Measurements from ENCODE around the gene PCDHB4. TPM values are rescaled to one million over a fixed set of nuclear protein-coding genes. Genes with fewer than 3 reads are reported as not detected.
A peak's percentile ranks its signal among the peaks of the same experiment; 100 is the strongest.
"Not testable (repeated sequence)": the region's sequence is repeated elsewhere in the genome, so short reads cannot be mapped to it uniquely, and the experiment has no call there.

PCDHB4 gene
- total and polyA plus RNA-seq, 5 donors from 2014 or later = not detected

- Mint-ChIP-seq H3K27me3 (peaks cover 30% of the 10 kb centered on the region), H3K9me3 (peaks cover 4 to 29% (median 13%) of the 10 kb centered on the region in 7 donors)
- H3K4me3 ChIP-seq (ENCODE audit: low read depth, low read length); H3K36me3 ChIP-seq (ENCODE audit: control insufficient read depth, insufficient read depth, low read length); H3K4me1 Mint-ChIP-seq; H3K4me3 Mint-ChIP-seq; H3K27ac Mint-ChIP-seq; H3K36me3 Mint-ChIP-seq; H3K27me3 ChIP-seq (ENCODE audit: control insufficient read depth, insufficient read depth, low read length); ATAC-seq (ENCODE audit: low read depth in 2 of 2); H3K4me1 ChIP-seq (ENCODE audit: control insufficient read depth, insufficient read depth, low read length, poor library complexity, severe bottlenecking); DNase-seq; H3K27ac ChIP-seq (ENCODE audit: insufficient read depth, low read length, poor library complexity, severe bottlenecking): not testable (repeated sequence)
- peaks cover 11 to 20% of the 10 kb centered on the region in 2 experiments for H3K9me3 ChIP-seq (ENCODE audit: control insufficient read depth in 2 of 2, low read length in 2 of 2)
Measured at GRCh38 chr5:141096586-141096985, 25.0 kb upstream of the PCDHB4 start.

- DNase-seq (peak in 1 of 3 donors; percentile 26), ATAC-seq (ENCODE audit: low read depth in 2 of 2) (no peak)
- Mint-ChIP-seq H3K27me3 (peaks cover 10% of the 10 kb centered on the region), H3K36me3 (no peaks in the 10 kb centered on the region), H3K9me3 (peaks cover 0 to 17% (median 12%) of the 10 kb centered on the region in 7 donors), H3K27ac (no peak within 1 kb of the TSS), H3K4me1 (no peaks in the 10 kb centered on the region), H3K4me3 (no peak within 1 kb of the TSS)
- Histone ChIP-seq H3K27ac (ENCODE audit: insufficient read depth, low read length, poor library complexity, severe bottlenecking) (no peak within 1 kb of the TSS), H3K4me1 (ENCODE audit: control insufficient read depth, insufficient read depth, low read length, poor library complexity, severe bottlenecking) (no peaks in the 10 kb centered on the region), H3K4me3 (ENCODE audit: low read depth, low read length) (no peak within 1 kb of the TSS), H3K9me3 (ENCODE audit: control insufficient read depth in 2 of 2, low read length in 2 of 2) (peaks cover 3 to 11% of the 10 kb centered on the region in 2 experiments), H3K27me3 (ENCODE audit: control insufficient read depth, insufficient read depth, low read length) (no peaks in the 10 kb centered on the region), H3K36me3 (ENCODE audit: control insufficient read depth, insufficient read depth, low read length) (no peaks in the 10 kb centered on the region)
Measured at GRCh38 chr5:141100243-141100805, 21.3 kb upstream of the PCDHB4 start, which contains the start of gene PCDHB3. Gene PCDHB3 (plus strand): TSS chr5:141100473. CDS start chr5:141100650, 177 bp downstream.

GRCh38 chr5:141101059-141101458 lies 20.6 kb upstream of the PCDHB4 start:
- peaks cover 10% of the 10 kb centered on the region for H3K27me3 Mint-ChIP-seq
- no peak for ATAC-seq (ENCODE audit: low read depth in 2 of 2)
- H3K9me3 ChIP-seq (ENCODE audit: control insufficient read depth in 2 of 2, low read length in 2 of 2) = peaks cover 3 to 9% of the 10 kb centered on the region in 2 experiments

GRCh38 chr5:141102070-141102469 lies 19.5 kb upstream of the PCDHB4 start:
- not testable (repeated sequence) for H3K27ac ChIP-seq (ENCODE audit: insufficient read depth, low read length, poor library complexity, severe bottlenecking); H3K4me3 ChIP-seq (ENCODE audit: low read depth, low read length); DNase-seq; H3K9me3 ChIP-seq (ENCODE audit: control insufficient read depth in 2 of 2, low read length in 2 of 2); H3K27ac Mint-ChIP-seq; H3K4me3 Mint-ChIP-seq; H3K36me3 ChIP-seq (ENCODE audit: control insufficient read depth, insufficient read depth, low read length); H3K27me3 ChIP-seq (ENCODE audit: control insufficient read depth, insufficient read depth, low read length); H3K4me1 Mint-ChIP-seq; H3K36me3 Mint-ChIP-seq; H3K4me1 ChIP-seq (ENCODE audit: control insufficient read depth, insufficient read depth, low read length, poor library complexity, severe bottlenecking); ATAC-seq (ENCODE audit: low read depth in 2 of 2)
- Mint-ChIP-seq H3K9me3 (peaks cover 0 to 19% (median 12%) of the 10 kb centered on the region in 7 donors), H3K27me3 (peaks cover 10% of the 10 kb centered on the region)

More at GRCh38 chr5:141101059-141101458, 20.6 kb upstream of the PCDHB4 start:
- Histone ChIP-seq H3K4me3 (ENCODE audit: low read depth, low read length) (no peak overlapping the region), H3K4me1 (ENCODE audit: control insufficient read depth, insufficient read depth, low read length, poor library complexity, severe bottlenecking) (no peaks in the 10 kb centered on the region), H3K27me3 (ENCODE audit: control insufficient read depth, insufficient read depth, low read length) (no peaks in the 10 kb centered on the region), H3K27ac (ENCODE audit: insufficient read depth, low read length, poor library complexity, severe bottlenecking) (no peak overlapping the region), H3K36me3 (ENCODE audit: control insufficient read depth, insufficient read depth, low read length) (no peaks in the 10 kb centered on the region)
- Mint-ChIP-seq H3K4me1 (no peaks in the 10 kb centered on the region), H3K4me3 (no peak overlapping the region), H3K9me3 (peaks cover 0 to 16% (median 12%) of the 10 kb centered on the region in 7 donors), H3K36me3 (no peaks in the 10 kb centered on the region), H3K27ac (no peak overlapping the region)
- no peak for DNase-seq

- not testable (repeated sequence) for H3K27ac ChIP-seq (ENCODE audit: insufficient read depth, low read length, poor library complexity, severe bottlenecking); H3K4me1 ChIP-seq (ENCODE audit: control insufficient read depth, insufficient read depth, low read length, poor library complexity, severe bottlenecking); H3K4me3 ChIP-seq (ENCODE audit: low read depth, low read length); H3K27me3 ChIP-seq (ENCODE audit: control insufficient read depth, insufficient read depth, low read length); H3K27ac Mint-ChIP-seq; H3K9me3 ChIP-seq (ENCODE audit: control insufficient read depth in 2 of 2, low read length in 2 of 2); DNase-seq; H3K36me3 ChIP-seq (ENCODE audit: control insufficient read depth, insufficient read depth, low read length); H3K4me3 Mint-ChIP-seq; H3K4me1 Mint-ChIP-seq; H3K36me3 Mint-ChIP-seq; ATAC-seq (ENCODE audit: low read depth in 2 of 2)
- H3K9me3 Mint-ChIP-seq = peaks cover 0 to 21% (median 12%) of the 10 kb centered on the region in 7 donors
- H3K27me3 Mint-ChIP-seq = peaks cover 10% of the 10 kb centered on the region
Measured at GRCh38 chr5:141102471-141102870, 19.1 kb upstream of the PCDHB4 start.

- no peak overlapping the region for H3K4me3 ChIP-seq (ENCODE audit: low read depth, low read length)
- H3K27me3 Mint-ChIP-seq = no peaks in the 10 kb centered on the region
Measured at GRCh38 chr5:141105350-141105749, 16.3 kb upstream of the PCDHB4 start.

GRCh38 chr5:141119250-141119649 lies 2.4 kb upstream of the PCDHB4 start:
- Histone ChIP-seq H3K4me3 (ENCODE audit: low read depth, low read length) (no peak overlapping the region), H3K4me1 (ENCODE audit: control insufficient read depth, insufficient read depth, low read length, poor library complexity, severe bottlenecking) (no peaks in the 10 kb centered on the region), H3K27ac (ENCODE audit: insufficient read depth, low read length, poor library complexity, severe bottlenecking) (no peak overlapping the region), H3K36me3 (ENCODE audit: control insufficient read depth, insufficient read depth, low read length) (no peaks in the 10 kb centered on the region), H3K9me3 (ENCODE audit: control insufficient read depth in 2 of 2, low read length in 2 of 2) (peaks cover 7 to 12% of the 10 kb centered on the region in 2 experiments), H3K27me3 (ENCODE audit: control insufficient read depth, insufficient read depth, low read length) (no peaks in the 10 kb centered on the region)
- no peak overlapping the region for H3K4me3 Mint-ChIP-seq
- peaks cover 0 to 2% (median 0%) of the 10 kb centered on the region in 4 donors for H3K4me1 Mint-ChIP-seq
- H3K27me3 Mint-ChIP-seq = no peaks in the 10 kb centered on the region
- H3K27ac Mint-ChIP-seq = no peak overlapping the region
- H3K9me3 Mint-ChIP-seq = peaks cover 0 to 36% (median 10%) of the 10 kb centered on the region in 7 donors
- ATAC-seq (ENCODE audit: low read depth in 2 of 2) (no peak), DNase-seq (no peak)
- no peaks in the 10 kb centered on the region for H3K36me3 Mint-ChIP-seq

More at GRCh38 chr5:141105350-141105749, 16.3 kb upstream of the PCDHB4 start:
- H3K27ac ChIP-seq (ENCODE audit: insufficient read depth, low read length, poor library complexity, severe bottlenecking) = no peak overlapping the region
- H3K27me3 ChIP-seq (ENCODE audit: control insufficient read depth, insufficient read depth, low read length) = no peaks in the 10 kb centered on the region
- ATAC-seq (ENCODE audit: low read depth in 2 of 2) (no peak), DNase-seq (no peak)
- no peaks in the 10 kb centered on the region for H3K36me3 ChIP-seq (ENCODE audit: control insufficient read depth, insufficient read depth, low read length)
- H3K4me1 ChIP-seq (ENCODE audit: control insufficient read depth, insufficient read depth, low read length, poor library complexity, severe bottlenecking) = no peaks in the 10 kb centered on the region
- Mint-ChIP-seq H3K4me3 (no peak overlapping the region), H3K4me1 (no peaks in the 10 kb centered on the region), H3K9me3 (peaks cover 0 to 27% (median 7%) of the 10 kb centered on the region in 7 donors), H3K27ac (no peak overlapping the region), H3K36me3 (no peaks in the 10 kb centered on the region)
- peaks cover 3 to 8% of the 10 kb centered on the region in 2 experiments for H3K9me3 ChIP-seq (ENCODE audit: control insufficient read depth in 2 of 2, low read length in 2 of 2)

- Histone ChIP-seq H3K27ac (ENCODE audit: insufficient read depth, low read length, poor library complexity, severe bottlenecking) (no peak overlapping the region), H3K4me3 (ENCODE audit: low read depth, low read length) (no peak overlapping the region), H3K4me1 (ENCODE audit: control insufficient read depth, insufficient read depth, low read length, poor library complexity, severe bottlenecking) (no peaks in the 10 kb centered on the region), H3K9me3 (ENCODE audit: control insufficient read depth in 2 of 2, low read length in 2 of 2) (peaks cover 0 to 12% of the 10 kb centered on the region in 2 experiments), H3K27me3 (ENCODE audit: control insufficient read depth, insufficient read depth, low read length) (no peaks in the 10 kb centered on the region), H3K36me3 (ENCODE audit: control insufficient read depth, insufficient read depth, low read length) (no peaks in the 10 kb centered on the region)
- DNase-seq (no peak), ATAC-seq (ENCODE audit: low read depth in 2 of 2) (no peak)
- H3K27me3 Mint-ChIP-seq = peaks cover 4% of the 10 kb centered on the region
- H3K4me3 Mint-ChIP-seq = no peak overlapping the region
- peaks cover 0 to 2% (median 0%) of the 10 kb centered on the region in 4 donors for H3K4me1 Mint-ChIP-seq
- H3K9me3 Mint-ChIP-seq = peaks cover 0 to 14% (median 3%) of the 10 kb centered on the region in 7 donors
- H3K27ac Mint-ChIP-seq = no peak overlapping the region
- H3K36me3 Mint-ChIP-seq = no peaks in the 10 kb centered on the region
Measured at GRCh38 chr5:141121985-141122384, 367 bp downstream of the PCDHB4 start.
